Testis (tissue), 2 donors: ENCODE data around the gene MOB2.

Source experiments
- POLR2A ChIP-seq: fragments of 450-650 bp; IDR thresholded peaks from one replicate; pipeline ENCODE4 v1.6.1; 2017; ENCODE audit warnings: antibody characterized with exemption, mild to moderate bottlenecking, moderate library complexity
- TF ChIP-seq, protein P1 (sequence below), 3 experiments: fragments of 450-650 bp in 2 of 3; fragments of 200-600 bp in 1 of 3; sonication (generic) in 1 of 3; IDR thresholded peaks; one replicate each; pipeline ENCODE4 v1.5.1; 2016 to 2019; ENCODE audit warnings: antibody characterized with exemption in 3 of 3, mild to moderate bottlenecking in 2 of 3, moderate library complexity in 1 of 3

DNA sequence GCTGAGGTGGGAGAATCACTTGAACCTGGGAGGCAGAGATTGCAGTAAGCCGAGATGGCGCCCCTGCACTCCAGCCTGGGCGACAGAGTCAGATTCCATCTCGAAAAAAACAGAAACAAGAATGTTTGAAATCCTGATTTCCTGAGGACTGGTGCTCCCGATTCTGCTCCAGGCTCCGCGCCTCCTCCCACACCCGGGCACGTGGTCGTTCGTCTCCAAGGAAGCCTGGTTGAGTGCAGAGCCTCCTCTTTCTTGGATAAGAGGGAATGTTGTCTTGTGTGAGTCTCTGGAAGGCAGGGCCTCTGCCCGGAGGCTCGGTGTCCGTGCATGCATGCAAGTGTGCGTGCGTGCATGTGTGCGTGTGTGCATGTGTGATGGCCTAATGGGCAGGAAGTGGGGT, 66.8 kb downstream of the MOB2 start:
- TF ChIP-seq, protein P1, sequence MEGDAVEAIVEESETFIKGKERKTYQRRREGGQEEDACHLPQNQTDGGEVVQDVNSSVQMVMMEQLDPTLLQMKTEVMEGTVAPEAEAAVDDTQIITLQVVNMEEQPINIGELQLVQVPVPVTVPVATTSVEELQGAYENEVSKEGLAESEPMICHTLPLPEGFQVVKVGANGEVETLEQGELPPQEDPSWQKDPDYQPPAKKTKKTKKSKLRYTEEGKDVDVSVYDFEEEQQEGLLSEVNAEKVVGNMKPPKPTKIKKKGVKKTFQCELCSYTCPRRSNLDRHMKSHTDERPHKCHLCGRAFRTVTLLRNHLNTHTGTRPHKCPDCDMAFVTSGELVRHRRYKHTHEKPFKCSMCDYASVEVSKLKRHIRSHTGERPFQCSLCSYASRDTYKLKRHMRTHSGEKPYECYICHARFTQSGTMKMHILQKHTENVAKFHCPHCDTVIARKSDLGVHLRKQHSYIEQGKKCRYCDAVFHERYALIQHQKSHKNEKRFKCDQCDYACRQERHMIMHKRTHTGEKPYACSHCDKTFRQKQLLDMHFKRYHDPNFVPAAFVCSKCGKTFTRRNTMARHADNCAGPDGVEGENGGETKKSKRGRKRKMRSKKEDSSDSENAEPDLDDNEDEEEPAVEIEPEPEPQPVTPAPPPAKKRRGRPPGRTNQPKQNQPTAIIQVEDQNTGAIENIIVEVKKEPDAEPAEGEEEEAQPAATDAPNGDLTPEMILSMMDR (IDR thresholded peaks at IDR 0.05), result no peak
- TF ChIP-seq POLR2A, result no peak
